HL-60 (cell line): ENCODE results near the gene TBC1D22A.

Experiments
- POLR2AphosphoS5 ChIP-seq: IDR thresholded peaks from 2 replicates; pipeline ENCODE4 v1.6.1; 2012; ENCODE audit warnings: low read depth
- TF ChIP-seq, protein P1 (sequence below): IDR thresholded peaks from one replicate; pipeline ENCODE4 v1.5.1; 2011; ENCODE audit warnings: low read length, control low read depth, inconsistent platforms; ENCODE audit not compliant: insufficient read depth
- TF ChIP-seq, protein P2 (sequence below): IDR thresholded peaks from 2 replicates; pipeline ENCODE4 v1.6.1; 2012; ENCODE audit warnings: low read depth; ENCODE audit not compliant: insufficient replicate concordance

DNA sequence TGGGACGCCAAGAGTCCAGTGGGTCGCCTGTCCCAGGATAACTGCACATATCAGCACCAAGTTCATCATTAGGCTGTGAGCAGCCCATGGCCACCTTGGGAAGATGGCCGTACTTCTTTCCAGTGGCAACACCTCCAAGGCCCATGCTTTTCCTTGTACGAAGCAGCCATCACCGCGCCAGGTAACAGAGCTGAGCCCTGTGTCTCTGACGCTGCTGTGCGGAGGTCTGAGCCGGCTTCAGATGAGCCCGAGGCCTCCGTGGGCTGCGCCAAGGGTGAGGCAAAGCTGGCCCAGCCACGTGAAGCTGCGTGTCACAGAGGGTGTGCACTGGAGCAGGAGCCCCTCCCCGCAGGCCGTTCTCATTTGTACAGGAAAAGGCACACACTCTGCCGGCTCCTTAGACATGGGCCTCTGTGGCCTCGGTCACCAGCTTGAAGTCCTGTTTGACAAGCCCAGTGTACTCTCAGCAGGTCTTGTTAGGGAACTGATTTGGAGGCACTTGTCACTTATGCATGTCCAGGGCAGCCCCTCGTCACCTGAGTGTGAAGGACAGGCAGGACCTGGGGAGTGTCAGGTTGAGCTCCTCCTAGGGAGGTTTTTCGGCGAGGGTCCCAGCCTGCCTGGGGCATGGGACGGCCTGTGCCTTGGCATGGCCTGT is 401.5 kb downstream of the TBC1D22A start:
- TF ChIP-seq, protein P1, sequence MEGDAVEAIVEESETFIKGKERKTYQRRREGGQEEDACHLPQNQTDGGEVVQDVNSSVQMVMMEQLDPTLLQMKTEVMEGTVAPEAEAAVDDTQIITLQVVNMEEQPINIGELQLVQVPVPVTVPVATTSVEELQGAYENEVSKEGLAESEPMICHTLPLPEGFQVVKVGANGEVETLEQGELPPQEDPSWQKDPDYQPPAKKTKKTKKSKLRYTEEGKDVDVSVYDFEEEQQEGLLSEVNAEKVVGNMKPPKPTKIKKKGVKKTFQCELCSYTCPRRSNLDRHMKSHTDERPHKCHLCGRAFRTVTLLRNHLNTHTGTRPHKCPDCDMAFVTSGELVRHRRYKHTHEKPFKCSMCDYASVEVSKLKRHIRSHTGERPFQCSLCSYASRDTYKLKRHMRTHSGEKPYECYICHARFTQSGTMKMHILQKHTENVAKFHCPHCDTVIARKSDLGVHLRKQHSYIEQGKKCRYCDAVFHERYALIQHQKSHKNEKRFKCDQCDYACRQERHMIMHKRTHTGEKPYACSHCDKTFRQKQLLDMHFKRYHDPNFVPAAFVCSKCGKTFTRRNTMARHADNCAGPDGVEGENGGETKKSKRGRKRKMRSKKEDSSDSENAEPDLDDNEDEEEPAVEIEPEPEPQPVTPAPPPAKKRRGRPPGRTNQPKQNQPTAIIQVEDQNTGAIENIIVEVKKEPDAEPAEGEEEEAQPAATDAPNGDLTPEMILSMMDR, result no peak
- TF ChIP-seq, protein P2, sequence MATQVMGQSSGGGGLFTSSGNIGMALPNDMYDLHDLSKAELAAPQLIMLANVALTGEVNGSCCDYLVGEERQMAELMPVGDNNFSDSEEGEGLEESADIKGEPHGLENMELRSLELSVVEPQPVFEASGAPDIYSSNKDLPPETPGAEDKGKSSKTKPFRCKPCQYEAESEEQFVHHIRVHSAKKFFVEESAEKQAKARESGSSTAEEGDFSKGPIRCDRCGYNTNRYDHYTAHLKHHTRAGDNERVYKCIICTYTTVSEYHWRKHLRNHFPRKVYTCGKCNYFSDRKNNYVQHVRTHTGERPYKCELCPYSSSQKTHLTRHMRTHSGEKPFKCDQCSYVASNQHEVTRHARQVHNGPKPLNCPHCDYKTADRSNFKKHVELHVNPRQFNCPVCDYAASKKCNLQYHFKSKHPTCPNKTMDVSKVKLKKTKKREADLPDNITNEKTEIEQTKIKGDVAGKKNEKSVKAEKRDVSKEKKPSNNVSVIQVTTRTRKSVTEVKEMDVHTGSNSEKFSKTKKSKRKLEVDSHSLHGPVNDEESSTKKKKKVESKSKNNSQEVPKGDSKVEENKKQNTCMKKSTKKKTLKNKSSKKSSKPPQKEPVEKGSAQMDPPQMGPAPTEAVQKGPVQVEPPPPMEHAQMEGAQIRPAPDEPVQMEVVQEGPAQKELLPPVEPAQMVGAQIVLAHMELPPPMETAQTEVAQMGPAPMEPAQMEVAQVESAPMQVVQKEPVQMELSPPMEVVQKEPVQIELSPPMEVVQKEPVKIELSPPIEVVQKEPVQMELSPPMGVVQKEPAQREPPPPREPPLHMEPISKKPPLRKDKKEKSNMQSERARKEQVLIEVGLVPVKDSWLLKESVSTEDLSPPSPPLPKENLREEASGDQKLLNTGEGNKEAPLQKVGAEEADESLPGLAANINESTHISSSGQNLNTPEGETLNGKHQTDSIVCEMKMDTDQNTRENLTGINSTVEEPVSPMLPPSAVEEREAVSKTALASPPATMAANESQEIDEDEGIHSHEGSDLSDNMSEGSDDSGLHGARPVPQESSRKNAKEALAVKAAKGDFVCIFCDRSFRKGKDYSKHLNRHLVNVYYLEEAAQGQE, result no peak
- no peak for TF ChIP-seq POLR2AphosphoS5
